GM21381 (cell line): Measurements from ENCODE around the gene SEZ6.

ENCODE experiments used
- ATAC-seq: cut with Tn5 transposase; IDR thresholded peaks from one replicate; pipeline ENCODE4 v1.9.1; 2021; ENCODE audit warnings: mild to moderate bottlenecking, moderate library complexity; ENCODE audit not compliant: unreplicated experiment

Gene SEZ6

GRCh38 chr17:28977659-28978355 lies 28.0 kb downstream of the SEZ6 start:
- ATAC-seq: no peak

- ATAC-seq: no peak
Measured at GRCh38 chr17:28975646-28976045, 30.2 kb downstream of the SEZ6 start.

- ATAC-seq: no peak
Measured at GRCh38 chr17:28975031-28975430, 30.8 kb downstream of the SEZ6 start.

- no peak for ATAC-seq
Measured at GRCh38 chr17:28974451-28974850, 31.4 kb downstream of the SEZ6 start.

GRCh38 chr17:28973425-28973824 lies 32.4 kb downstream of the SEZ6 start:
- ATAC-seq: no peak

GRCh38 chr17:28972437-28972836 lies 33.4 kb downstream of the SEZ6 start:
- ATAC-seq: no peak

GRCh38 chr17:28970879-28971278 lies 35.0 kb downstream of the SEZ6 start:
- no peak for ATAC-seq

GRCh38 chr17:28969706-28970393 lies 36.0 kb downstream of the SEZ6 start:
- ATAC-seq: no peak

GRCh38 chr17:28968914-28969295 lies 36.9 kb downstream of the SEZ6 start:
- ATAC-seq: no peak

GRCh38 chr17:28968231-28968913 lies 37.5 kb downstream of the SEZ6 start:
- ATAC-seq: no peak

- ATAC-seq: no peak
Measured at GRCh38 chr17:28967221-28968135, 38.4 kb downstream of the SEZ6 start.

- no peak for ATAC-seq
Measured at GRCh38 chr17:28963841-28964240, 42.0 kb downstream of the SEZ6 start.

GRCh38 chr17:28963055-28963611 lies 42.7 kb downstream of the SEZ6 start:
- no peak for ATAC-seq

- ATAC-seq: no peak
Measured at GRCh38 chr17:28961391-28961790, 44.4 kb downstream of the SEZ6 start.

- ATAC-seq: no peak
Measured at GRCh38 chr17:28960256-28961061, 45.4 kb downstream of the SEZ6 start.

GRCh38 chr17:28959471-28959871 lies 46.4 kb downstream of the SEZ6 start:
- no peak for ATAC-seq

GRCh38 chr17:28958820-28959455 lies 46.9 kb downstream of the SEZ6 start:
- ATAC-seq: no peak

- no peak for ATAC-seq
Measured at GRCh38 chr17:28957992-28958355, 47.9 kb downstream of the SEZ6 start.

- ATAC-seq: no peak
Measured at GRCh38 chr17:28957277-28957991, 48.4 kb downstream of the SEZ6 start.
